ENCODE data around the gene KDM1B.

DNA sequence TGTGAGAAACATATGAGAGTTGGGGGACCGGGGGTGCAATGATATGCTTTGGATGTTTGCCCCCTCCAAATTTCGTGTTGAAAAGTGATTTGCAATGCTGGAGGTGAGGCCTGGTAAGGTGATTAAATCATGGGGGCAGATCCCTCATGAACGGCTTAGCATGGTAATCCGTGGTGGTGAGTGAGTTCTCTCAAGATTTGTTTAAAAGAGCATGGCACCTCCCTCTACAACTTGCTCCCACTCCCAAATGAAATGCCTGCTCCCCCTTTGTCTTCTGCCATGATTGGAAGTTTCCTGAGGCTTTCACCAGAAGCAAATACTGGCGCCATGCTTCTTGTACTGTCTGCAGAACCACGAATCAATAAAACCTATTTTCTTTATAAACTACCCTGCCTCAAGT is 106.7 kb downstream of the KDM1B start:
- no peak for TF ChIP-seq POLR2AphosphoS5 (IDR thresholded peaks at IDR 0.05; ENCODE audit: low read depth, low read length)
- no peak for TF ChIP-seq TAF1 (IDR thresholded peaks at IDR 0.05; ENCODE audit: borderline replicate concordance, insufficient read depth, low read length)
- TF ChIP-seq, protein P1, sequence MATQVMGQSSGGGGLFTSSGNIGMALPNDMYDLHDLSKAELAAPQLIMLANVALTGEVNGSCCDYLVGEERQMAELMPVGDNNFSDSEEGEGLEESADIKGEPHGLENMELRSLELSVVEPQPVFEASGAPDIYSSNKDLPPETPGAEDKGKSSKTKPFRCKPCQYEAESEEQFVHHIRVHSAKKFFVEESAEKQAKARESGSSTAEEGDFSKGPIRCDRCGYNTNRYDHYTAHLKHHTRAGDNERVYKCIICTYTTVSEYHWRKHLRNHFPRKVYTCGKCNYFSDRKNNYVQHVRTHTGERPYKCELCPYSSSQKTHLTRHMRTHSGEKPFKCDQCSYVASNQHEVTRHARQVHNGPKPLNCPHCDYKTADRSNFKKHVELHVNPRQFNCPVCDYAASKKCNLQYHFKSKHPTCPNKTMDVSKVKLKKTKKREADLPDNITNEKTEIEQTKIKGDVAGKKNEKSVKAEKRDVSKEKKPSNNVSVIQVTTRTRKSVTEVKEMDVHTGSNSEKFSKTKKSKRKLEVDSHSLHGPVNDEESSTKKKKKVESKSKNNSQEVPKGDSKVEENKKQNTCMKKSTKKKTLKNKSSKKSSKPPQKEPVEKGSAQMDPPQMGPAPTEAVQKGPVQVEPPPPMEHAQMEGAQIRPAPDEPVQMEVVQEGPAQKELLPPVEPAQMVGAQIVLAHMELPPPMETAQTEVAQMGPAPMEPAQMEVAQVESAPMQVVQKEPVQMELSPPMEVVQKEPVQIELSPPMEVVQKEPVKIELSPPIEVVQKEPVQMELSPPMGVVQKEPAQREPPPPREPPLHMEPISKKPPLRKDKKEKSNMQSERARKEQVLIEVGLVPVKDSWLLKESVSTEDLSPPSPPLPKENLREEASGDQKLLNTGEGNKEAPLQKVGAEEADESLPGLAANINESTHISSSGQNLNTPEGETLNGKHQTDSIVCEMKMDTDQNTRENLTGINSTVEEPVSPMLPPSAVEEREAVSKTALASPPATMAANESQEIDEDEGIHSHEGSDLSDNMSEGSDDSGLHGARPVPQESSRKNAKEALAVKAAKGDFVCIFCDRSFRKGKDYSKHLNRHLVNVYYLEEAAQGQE (IDR thresholded peaks at IDR 0.05; ENCODE audit: insufficient read depth in 1 of 2, low read depth in 2 of 2, low read length in 2 of 2) = no peak
- no peak for TF ChIP-seq FOXP2 (optimal IDR thresholded peaks at IDR 0.05; ENCODE audit: borderline replicate concordance, extremely low read depth, extremely low read length, insufficient read depth)
